ENCODE measurements around the gene CPA1.

CPA1 gene

DNA sequence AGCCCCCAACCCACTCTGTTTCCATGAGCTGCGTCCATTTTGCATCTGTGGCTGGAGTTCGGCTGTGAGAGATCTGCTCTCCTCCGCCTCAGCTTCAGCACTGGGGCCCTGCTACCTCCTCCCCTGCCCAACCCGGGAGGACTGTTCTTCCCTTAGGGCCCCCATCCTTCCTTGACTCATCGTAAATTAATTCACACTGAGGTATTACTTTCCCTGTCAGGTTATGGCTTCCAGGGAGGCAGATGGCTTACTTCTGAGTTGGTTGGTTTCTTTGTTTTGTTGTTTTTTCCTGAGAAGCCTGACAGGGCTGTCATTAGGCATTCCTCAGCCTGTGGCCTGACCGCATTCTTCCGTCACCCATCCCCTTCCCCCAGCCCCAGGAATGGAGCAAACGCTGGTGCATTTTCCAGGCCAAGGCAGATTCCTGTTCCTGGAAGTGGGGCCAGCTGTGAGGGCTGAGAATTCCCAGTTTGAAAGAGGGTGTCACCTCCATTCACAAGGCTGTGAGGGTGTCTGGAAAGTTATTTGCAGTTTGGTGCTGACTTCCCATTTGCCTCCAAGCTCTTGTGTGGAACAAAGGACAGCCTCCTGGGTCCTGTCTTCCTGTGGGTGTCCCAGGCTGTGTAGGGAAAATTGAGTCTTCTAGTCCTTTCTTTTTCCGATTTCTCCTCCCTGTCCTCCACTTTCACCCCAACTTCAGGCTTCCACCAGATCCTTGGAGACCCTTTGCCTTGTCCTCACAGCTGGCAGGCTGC, 24.0 kb upstream of the CPA1 start:
- no peak for DNase-seq

DNA sequence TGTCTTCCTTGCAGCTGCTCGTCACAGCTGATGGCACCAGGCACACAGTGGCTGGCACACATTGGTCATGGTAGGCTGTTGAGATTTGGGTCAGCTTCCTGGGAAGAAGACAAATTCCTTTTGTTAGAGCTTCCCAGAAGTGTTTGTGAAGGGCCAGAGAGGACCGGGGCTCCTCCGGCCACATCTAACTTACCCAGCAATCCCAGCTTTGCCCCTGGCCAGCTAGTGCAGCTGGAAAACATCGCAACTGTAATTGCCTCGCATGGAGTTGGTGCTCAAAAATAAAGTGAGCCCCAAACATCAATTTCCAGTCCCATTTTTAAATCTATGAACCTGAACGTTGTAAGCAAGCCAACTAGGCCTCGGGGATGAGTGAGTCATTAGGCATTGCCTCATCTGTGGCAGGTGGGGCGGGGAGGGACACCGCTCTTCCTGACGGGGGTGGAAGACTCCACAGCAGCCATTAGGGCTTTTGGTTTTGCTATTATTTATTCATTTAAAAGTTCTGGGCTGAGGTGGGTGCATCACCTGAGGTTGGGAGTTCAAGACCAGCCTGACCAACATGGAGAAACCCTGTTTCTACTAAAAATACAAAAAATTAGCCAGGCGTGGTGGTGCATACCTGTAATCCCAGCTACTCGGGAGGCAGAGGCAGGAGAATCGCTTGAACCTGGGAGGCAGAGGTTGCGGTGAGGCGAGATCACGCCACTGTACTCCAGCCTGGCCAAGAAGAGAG, 23.2 kb upstream of the CPA1 start:
- no peak for DNase-seq

DNA sequence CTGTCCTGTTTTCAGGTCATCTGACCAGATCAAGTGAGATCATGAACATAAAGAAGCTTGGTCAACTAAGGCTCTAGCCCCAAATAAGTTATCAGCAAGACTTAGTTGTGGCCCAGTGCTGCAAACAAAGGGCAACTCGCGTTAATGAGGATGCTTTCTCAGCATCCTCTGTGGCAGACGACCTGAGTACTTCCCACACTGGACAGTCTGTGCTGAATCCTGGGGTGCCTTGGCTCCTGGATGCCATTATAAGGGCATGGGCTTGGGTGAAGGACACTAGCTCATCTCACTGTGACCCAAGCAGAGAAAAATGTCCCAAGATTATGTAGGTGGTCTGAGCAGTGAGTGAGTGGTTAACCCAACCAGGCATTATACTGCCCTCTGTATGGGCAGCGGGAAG, 21.8 kb upstream of the CPA1 start:
- no peak for DNase-seq

DNA sequence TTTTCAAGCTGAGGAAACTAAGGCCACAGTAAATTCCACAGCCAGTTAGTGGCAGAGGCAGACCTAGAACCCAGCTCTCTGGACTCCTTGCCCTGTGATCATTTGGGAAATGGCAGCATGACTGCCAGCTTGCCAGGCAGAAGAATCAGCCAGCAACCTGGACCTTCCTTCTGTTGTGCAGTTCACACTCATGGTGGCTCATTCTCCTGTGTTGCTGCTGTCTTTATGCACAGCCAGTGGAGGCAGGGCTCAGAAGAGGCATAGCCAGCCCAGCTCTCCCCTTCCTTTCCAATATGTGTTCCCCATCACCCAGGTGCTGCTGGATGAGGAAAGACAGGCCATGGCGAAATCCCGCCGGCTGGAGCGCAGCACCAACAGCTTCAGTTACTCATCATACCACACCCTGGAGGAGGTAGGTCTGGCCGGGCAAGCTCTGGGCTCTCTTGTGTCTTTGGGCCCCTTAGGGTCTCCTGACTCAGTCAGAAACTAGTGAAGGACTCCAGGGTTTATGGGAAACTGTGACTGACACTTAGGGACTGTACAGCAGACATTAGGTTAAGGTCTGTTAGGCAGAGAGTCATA, 20.9 kb upstream of the CPA1 start:
- no peak for DNase-seq

DNA sequence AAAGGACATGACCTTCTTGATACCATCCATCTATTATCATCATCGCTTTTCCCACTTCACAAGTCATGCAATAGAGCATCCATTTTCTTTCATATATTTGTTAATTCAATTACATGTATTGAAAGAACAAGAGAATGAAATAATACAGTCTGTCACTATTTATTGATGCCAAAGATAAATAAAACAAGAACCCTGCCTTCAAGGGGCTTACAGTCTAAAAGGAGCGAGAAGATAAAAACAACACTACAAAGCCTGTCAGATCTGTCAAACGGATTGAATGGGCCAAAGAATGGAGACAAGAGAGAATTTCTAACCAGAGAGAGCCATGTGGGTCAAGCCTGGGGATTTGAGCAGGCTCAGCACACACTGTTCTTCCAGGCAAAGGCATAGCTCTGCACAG, 19.8 kb upstream of the CPA1 start:
- DNase-seq: no peak

DNA sequence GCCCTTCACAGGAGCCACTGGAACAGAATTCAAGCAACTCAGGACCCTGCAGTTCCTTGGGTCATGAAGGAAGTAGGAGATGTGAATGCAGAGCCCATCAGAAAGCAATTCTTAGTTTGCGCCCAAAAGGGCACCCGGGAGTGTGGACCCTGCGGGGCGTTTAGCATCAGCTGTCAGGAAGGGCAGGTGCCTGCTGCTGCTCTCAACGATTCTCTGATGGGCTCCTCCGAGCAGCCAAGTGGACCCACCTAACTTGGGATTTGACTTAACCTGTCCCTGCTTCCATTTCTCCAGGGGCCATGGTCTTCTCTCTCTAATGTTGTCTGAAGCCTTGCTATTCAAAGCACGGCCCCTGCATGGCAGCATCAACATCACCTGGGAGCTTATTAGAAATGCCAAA, 18.6 kb upstream of the CPA1 start:
- DNase-seq: no peak

DNA sequence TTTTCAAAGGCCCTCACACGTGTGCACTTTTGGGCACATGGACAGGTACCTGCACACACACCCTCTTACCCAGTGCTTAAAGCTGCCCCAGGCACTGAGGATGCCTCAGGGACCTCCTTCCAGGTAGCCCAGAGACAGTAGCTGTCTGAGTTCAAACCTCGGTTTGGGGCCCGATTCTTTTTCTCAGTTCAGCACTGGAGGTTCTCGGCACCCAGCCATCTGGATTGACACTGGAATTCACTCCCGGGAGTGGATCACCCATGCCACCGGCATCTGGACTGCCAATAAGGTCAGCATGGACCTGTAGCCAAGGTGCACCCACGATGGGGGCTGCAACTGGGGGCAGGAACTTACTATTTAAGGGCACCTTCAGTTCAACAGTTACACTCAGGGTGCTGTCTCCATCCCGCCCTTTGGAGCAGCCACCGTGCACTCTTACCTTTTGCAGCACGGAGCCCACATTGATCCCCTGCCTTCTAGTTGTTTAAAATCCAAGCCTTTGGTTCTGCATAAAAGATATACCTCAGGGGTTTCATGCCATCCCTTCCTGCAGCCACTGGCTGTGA, 18.0 kb upstream of the CPA1 start:
- no peak for DNase-seq

DNA sequence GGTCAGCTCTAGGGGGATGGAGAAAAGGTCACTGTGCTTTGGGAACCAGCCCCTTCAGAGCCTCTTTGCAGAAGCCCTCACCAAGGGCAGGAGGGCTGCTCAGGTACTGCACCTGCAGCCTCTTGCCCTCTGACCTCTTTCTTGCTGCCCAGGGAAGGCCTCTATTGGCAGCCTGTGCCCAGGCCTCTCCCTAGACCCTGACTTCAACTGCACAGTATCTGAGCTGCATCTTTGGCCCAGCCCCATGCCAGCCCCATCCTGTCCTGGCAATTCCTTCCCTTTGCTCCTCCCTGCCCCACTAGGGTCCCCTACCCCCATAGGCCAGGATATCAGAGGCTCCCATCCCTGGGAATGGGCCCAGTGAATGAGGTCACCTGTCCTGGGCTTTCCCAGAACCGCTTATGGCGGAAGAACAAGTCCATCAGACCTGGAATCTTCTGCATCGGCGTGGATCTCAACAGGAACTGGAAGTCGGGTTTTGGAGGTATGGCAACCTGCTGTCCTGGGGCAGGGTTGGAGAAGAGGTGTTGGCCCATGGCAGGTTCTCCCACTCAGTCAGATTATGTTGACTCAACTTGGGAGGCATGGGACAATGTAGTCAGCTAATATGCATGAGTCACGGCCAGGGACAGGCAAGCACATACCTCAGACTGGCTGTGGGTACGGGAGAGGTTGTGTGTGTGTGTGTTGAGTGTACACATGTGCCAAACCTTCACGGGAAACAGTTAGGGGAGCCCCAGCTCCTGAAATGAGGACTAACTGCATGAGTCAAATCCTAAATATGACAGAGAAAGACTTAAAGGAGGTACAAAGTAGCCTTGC, 17.1 kb upstream of the CPA1 start:
- DNase-seq: peak in 3 of 4 experiments; percentile 7 to 36 (median 31)

DNA sequence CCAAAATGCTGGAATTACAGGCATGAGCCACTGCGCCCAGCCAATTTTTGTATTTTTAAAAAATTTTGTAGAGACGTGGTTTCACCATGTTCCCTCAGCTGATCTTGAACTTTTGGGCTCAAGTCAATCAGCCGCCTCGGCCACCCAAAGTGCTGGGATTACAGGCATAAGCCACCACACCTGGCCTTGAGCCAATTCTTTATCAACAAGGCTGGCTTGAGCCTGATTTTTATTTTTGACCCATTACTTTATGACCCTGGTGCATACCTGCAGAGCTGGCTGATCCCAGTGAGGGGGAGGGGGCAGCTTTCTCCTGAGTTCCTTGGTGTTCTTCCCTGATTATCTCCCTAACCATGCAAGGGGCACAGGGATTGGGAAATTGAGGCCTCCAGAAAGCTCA, 15.8 kb upstream of the CPA1 start:
- DNase-seq: no peak

DNA sequence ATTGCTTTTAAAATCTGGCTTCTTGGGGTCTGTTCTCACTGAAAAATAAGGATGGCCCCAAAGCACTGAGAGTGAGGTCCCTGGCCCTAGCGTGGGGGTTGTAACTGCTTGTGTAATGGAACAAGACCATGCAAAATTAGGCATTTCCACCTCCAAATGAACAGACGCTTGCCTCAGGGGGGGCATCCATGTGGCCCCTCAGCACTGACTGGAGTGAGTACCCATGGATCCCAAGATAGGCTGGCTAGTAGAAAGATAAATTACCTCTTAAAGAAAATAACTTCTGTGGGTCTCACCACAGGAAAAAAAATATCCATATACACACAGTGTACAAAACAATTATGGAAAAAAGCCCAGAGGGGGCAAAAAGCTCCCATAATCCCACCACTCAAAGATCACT, 15.2 kb upstream of the CPA1 start:
- DNase-seq: no peak

DNA sequence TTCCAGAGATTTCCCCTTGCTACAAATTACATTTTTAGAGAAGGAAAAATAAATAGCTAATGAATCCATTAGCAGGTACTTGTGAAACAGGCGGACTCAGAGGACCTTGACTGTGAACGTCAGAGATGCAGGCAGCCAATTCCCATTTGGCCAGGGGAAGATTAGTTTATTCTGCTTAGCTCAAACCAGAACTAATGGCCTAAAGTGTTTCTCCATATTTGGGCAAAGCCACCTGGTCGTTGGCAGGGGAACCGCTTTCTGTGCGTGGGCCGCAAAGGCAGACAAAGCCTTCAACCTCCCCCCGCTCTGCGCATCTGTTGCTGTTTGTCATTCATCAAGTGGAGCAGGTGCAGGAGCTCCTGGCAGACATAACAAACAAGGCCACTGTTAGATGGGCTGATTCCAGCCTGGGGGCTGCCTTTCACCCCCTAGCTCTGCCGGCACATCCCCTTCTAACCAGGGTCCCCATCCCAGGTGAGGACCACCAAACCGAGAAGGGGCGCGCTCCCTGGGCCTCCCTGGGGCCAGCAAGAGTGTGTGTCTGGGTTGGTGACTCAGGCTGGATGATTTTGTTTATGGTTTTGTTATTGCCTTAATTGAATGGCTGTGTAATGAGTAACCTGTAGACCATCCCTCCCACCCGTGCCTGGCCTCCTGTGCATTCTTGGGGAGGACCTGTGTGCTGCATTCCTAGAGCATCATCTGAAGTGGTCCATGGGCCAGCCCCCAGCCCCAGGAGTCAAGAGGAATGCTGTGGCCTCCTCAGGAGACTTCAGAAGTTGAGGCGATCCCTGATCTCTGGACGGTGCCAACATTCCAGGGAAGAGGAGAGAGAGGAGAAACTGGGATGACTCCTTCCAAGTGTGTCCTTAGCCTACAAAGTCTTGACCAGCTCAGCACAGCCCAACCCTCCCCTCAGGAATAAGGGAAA, 14.5 kb upstream of the CPA1 start:
- DNase-seq: no peak

DNA sequence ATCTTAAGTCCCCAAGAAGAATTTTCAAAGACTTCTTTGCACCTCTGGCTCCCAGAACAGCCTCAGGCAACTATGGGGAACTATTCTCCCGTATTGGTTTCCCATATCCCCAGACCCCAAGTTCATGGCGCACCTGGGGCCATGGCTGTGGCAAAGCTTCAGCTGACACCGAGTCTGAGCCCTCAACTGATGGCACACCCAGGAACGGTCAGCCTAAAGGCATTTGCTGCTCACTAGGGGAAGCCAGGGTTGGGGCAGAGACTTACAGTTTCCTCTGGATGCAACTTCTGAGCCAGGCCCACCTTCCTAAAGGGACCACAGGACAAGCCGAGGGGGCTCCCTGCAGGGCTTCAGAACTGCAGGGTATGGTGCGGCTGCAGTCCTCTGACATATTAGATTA, 13.7 kb upstream of the CPA1 start:
- no peak for DNase-seq

DNA sequence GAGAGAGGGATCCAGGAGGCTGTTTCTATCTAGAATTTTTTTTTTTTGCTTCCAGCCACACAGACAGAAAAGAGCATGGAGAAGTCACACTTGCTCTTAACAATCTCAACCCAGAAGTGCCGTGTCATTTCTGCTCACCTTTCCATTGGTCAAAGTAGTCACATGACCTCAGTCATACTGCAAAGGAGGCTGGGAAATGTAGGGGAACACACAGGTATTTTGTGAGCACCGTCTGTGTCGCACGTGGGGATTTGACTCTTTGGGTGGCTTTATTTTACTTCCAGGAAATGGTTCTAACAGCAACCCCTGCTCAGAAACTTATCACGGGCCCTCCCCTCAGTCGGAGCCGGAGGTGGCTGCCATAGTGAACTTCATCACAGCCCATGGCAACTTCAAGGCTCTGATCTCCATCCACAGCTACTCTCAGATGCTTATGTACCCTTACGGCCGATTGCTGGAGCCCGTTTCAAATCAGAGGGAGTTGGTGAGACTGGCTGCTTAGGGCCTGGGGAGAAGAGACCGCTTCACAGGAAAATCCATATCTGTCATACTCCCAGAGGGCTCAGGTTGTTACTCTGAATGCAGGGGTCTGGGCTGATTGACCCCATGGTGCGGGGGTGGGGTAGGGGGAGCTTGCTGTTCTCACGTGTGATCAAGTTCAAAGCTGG, 13.1 kb upstream of the CPA1 start:
- no peak for DNase-seq

DNA sequence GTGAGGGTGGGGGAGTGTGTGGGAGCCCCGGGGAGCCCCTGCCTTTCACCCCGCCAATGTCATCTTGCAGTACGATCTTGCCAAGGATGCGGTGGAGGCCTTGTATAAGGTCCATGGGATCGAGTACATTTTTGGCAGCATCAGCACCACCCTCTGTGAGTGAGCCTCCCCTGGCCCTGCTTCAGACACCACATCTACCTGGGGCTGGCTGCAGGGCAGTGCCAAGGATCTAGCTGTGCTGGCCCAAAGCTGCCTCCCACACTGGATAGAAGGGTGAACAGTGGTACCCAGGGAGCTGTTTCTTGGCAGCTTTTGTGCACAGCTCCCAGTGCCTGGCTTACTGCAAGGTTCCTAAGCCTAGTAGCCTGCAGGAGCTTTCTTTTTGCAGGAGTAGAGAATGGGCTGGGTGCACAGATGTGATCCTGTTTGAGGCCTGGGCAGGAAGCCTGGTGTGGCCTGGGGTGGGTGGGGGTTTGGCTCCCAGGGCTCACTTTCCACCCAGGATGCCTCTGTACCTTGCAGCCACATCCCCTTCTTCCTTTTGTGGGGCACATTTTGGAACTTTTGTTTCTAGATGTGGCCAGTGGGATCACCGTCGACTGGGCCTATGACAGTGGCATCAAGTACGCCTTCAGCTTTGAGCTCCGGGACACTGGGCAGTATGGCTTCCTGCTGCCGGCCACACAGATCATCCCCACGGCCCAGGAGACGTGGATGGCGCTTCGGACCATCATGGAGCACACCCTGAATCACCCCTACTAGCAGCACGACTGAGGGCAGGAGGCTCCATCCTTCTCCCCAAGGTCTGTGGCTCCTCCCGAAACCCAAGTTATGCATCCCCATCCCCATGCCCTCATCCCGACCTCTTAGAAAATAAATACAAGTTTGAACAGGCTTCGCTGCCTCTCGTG, 12.2 kb upstream of the CPA1 start:
- DNase-seq: no peak

DNA sequence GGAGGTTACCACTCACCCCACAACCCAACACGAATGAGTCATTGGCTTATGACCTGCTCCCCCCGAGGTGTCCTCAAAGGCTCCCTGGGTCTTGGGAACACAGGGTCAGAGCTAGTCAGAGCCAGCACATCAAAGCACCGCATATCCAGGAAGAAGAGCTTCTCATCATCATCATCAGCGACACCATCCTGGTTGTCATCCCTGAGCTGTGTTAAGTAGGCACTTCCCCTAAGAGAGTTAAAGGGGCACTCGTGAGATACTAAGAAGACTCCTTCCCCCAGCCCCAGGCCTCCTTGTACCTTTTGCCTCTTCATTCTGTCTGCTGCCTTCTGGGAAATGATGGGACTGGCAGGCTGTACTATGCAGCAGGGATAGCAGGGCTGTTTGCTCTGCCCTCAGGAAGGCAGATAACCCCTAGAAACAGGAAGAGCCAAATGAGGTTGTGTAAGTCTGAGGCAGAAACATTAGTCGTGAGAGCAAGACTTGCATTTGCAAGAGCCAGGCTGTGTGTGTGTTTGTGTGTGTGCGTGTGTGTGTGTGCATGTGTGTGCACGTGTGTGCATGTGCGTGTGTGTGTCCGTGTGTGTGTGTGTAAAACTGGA, 11.1 kb upstream of the CPA1 start:
- peak; percentile 43 to 70 (median 68) for DNase-seq

DNA sequence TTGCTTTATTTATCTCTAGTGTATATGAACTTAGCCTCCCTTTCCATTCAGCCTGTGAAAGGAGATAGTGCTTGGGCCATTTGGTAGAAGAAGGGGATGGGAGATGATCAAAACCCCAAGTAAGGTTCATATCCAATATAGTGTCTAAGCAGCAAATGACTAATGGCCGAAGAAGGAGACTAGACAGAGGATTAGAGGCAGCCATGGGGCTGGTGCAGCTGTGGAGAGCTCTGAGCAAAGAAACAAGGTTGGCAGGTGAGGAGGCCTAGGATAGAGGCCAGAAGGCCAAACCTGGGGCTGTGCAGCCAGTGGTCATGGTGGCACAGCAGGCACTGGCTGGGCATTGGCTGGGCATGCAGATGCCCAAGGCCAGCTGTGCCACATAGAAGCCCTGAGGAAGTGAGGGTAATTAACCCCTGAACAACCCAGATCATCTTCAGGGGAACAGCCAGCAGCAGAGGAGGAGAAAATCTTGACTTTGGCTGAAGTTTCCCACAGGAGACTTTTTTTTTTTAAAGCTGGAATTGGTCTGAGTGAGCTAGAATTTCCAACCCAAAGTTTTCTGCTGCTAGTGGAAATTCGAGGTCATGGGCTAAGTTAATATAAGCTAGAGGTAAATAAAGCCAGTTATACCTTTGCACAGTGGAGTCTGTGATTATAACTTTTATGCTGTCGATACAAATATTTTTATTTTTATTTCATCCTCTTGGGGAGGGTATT, 10.3 kb upstream of the CPA1 start:
- DNase-seq: no peak

DNA sequence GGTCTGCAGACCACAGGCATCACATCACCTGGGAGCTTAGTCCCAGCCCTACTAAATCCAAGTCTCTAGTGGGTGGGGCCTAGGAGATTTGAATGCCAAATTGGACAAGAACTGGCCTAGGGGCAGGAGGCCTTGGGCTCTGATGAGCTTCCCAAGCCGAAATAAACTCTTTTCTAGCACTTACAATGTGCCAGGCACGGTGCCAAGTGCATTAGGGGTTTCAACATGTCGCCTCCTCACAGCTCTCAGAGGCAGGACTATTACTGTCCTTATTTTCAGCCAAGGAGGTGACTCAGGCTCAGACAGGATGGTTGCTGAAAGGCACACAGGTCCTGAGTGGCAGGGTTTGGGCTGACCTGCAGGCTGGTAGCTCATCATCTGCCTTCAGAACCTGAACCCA, 9.2 kb upstream of the CPA1 start:
- no peak for DNase-seq

DNA sequence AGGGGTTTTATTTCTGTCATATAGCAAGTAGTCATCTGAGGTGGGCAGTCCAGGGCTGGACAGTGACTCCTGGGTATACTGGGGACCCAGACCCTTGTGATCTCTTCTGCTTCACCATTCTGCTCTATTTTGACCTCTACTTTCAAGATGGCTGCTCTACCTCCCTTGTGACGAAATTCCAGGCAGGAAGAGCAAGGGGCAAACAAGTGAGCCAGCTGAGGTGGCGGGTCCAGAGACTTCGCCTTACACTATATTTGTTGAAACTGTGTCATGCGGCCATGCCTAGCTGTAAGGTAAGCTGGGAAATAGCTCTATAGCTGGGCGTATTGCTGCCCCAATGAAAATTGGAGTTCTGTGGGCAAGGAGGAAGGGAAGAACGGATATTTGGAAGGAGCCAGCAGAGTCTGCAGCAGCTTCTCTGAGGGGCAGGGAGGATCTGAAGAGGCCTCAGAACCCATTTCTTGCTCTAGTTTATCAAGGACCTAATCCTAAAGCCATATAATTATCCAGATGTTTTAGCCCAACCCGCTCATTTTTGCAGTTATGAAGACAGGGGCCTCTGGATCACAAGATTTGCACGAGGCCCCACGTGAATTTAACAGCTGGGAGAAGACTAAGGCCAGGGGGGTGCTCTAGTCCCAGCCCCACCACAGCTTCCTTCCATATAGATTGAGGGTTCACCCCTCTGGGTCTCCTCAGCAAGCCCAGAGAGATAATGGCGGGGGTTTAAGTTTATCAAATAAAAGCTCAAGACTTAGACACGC, 7.7 kb upstream of the CPA1 start:
- no peak for DNase-seq

Data from suppressor macrophage (primary cell).